ENCODE results near the gene SESN2. TPM values are rescaled to one million over a fixed set of nuclear protein-coding genes. Genes with fewer than 3 reads are reported as not detected.
"Not testable (repeated sequence)": the region's sequence is repeated elsewhere in the genome, so short reads cannot be mapped to it uniquely, and the experiment has no call there.

SESN2 gene
- polyA plus RNA-seq, 4 donors = 17.9 to 23.6 (median 19.0) TPM

GRCh38 chr1:28326515-28326914 lies 67.2 kb downstream of the SESN2 start:
- no peak for DNase-seq (ENCODE audit: low read depth in 4 of 4, low spot score in 2 of 4)

DNA sequence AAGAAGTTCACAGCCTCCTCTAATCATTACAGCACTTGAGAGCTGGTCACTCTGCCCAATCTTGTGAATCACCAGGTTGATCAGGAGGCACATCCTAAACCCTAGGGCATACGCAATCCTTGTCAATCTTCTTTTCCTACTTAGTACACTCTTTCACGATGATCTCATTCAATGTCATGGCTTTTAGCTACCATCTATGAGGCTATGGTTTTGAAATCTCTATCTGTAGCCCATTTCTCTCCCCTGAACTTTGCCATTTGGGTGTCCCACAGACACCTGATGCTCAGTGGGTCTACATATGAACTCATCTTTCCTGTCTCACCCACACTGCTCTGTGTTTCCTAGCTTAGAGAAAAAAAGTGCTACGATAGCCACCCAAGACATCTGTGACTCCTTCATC lies 67.7 kb downstream of the SESN2 start:
- DNase-seq (ENCODE audit: low read depth in 4 of 4, low spot score in 2 of 4) = no peak

DNA sequence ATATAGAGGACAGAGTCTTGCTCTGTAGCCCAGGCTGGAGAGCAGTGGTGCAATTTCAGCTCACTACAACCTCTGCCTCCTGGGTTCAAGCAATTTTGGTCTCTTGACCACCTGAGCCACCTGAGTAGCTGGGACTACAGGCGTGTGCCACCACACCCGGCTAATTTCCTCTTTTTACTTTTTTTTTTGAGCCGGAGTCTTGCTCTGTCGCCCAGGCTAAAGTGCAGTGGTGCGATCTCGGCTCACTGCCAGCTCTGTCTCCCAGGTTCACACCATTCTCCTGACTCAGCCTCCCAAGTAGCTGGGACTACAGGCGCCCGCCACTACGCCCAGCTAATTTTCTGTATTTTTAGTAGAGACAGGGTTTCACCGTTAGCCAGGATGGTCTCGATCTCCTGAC lies 68.1 kb downstream of the SESN2 start:
- DNase-seq (ENCODE audit: low read depth in 4 of 4, low spot score in 2 of 4) = not testable (repeated sequence)

GRCh38 chr1:28328228-28328648 lies 68.9 kb downstream of the SESN2 start:
- no peak for DNase-seq (ENCODE audit: low read depth in 4 of 4, low spot score in 2 of 4)

DNA sequence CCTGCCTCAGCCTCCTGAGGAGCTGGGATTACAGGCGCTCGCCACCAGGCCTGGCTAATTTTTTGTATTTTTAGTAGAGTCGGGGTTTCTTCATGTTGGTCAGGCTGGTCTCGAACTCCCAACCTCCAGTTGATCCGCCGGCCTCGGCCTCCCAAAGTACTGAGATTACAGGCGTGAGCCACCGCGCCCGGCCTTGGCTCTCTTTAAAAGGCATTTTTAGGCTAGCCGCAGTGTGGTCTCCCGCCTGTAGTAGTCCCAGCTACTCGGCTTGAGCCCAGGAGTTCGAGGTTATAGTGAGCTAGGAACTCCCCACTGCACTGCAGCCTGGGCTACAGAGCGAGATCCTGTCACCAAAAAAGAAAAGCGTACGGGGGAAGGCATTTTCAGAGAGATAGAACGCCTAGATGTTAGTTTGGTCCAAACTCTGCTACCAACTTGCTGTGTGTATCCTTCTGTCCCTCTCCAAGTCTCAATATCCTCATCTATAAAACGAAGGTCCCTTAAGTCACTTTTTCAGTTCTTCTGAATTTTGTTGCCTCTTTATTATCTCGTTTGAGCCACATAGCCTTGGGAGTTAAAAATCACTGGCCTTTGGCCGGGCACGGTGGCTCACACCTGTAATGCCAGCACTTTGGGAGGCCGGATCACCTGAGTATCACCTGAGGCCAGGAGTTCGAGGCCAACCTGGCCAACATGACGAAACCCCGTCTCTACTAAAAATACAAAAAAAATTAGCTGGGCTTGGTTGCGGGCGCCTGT lies 70.3 kb downstream of the SESN2 start:
- no peak for DNase-seq (ENCODE audit: low read depth in 4 of 4, low spot score in 2 of 4)

Other genes with a start within 250 kb of the SESN2 start
- gene EYA3, start 170.9 kb upstream of the SESN2 start, polyA plus RNA-seq (ENCODE audit: insufficient read length in 4 of 4) = 10 to 100 TPM; 47.4 to 59.6 (median 55.5) TPM
- 1 to 10 TPM; 2.0 to 2.9 (median 2.4) TPM for gene PTAFR, start 82.8 kb upstream of the SESN2 start, polyA plus RNA-seq (ENCODE audit: insufficient read length in 4 of 4)
- 100 to 1,000 TPM; 146 to 175 (median 157) TPM for gene DNAJC8, start 26.5 kb upstream of the SESN2 start, polyA plus RNA-seq (ENCODE audit: insufficient read length in 4 of 4)
- 100 to 1,000 TPM; 289 to 338 (median 322) TPM for gene ATP5IF1, start 23.4 kb upstream of the SESN2 start, polyA plus RNA-seq (ENCODE audit: insufficient read length in 4 of 4)
- 10 to 100 TPM; 19.1 to 27.2 (median 21.1) TPM for gene MED18, start 69.5 kb downstream of the SESN2 start, polyA plus RNA-seq (ENCODE audit: insufficient read length in 4 of 4)
- 10 to 100 TPM; 61.5 to 89.8 (median 85.0) TPM for gene PHACTR4, start 110.2 kb downstream of the SESN2 start, polyA plus RNA-seq (ENCODE audit: insufficient read length in 4 of 4)
- 10 to 100 TPM; 30.9 to 41.2 (median 36.2) TPM for gene RCC1, start 246.5 kb downstream of the SESN2 start, polyA plus RNA-seq (ENCODE audit: insufficient read length in 4 of 4)

Measured in left renal cortex interstitium (tissue), 4 donors.